NCI-H82 treated with DMSO at 0.1 percent for 48 hours (cell line): ENCODE results near the gene LCMT1.
A peak's percentile ranks its signal among the peaks of the same experiment; 100 is the strongest.
"Not testable (repeated sequence)": the region's sequence is repeated elsewhere in the genome, so short reads cannot be mapped to it uniquely, and the experiment has no call there.

Source experiments
- DNase-seq: peaks from one replicate; lab custom pipeline; 2025; ENCODE audit not compliant: unreplicated experiment; lab: John Stamatoyannopoulos, UW

Gene LCMT1

DNA sequence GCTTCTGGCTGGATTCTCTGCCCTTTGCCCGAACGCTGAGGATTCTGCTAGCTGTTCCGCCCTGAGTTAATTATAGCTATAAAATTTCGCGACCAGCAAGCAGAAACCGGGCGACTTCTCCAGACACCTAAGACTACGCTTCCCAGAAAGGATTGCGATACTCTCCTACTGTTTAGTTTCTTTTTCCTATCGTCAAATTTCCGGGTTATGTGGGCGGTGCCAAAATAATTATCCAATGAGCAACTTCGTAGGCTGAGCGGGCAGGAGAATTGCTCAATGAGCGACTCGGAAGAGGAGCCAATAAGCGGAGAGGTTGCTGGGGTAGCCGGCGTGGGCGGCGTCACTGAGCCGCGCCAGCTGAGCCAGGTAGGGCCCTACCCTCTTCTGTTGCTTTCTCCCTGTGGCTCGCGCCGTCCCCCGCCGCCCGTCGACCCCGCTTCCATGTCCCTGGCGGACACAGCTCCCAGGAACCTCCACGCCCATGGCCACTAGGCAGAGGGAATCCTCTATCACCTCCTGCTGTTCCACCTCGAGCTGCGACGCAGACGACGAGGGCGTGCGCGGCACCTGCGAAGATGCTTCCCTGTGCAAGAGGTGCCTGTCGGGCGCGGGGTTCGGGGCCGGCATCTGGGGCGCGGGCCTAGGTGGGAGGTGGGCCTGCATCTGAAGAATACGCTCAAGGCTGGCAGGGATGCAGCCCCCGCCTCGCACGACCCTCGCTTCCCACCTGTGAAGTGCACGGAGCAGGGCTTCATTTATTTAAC, at the start of gene LCMT1:
LCMT1 (plus strand) TSS at position 340 of the 764 bp plus-strand sequence; CDS start at position 482, 142 bp downstream.
- DNase-seq: peak; percentile 98

DNA sequence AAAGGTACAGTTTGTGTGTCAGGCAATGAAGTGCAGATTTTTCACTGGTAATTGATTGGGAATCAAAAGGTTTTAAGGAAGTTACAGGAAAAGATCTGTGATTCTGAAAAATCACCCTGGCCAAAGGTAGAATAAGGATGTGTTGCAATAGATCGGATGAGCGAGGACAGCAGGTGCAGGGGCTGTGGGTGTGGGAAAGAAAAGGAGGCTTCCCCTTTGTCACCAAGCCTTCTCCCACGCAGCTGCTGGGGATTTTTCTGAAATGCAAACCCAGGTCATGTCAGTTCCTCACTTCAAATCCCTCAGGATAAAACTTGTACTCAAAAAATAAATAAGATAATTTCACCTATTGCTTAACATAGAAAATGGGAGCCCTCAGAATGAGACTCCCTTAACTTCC, 48.4 kb upstream of the LCMT1 start:
- DNase-seq: no peak

DNA sequence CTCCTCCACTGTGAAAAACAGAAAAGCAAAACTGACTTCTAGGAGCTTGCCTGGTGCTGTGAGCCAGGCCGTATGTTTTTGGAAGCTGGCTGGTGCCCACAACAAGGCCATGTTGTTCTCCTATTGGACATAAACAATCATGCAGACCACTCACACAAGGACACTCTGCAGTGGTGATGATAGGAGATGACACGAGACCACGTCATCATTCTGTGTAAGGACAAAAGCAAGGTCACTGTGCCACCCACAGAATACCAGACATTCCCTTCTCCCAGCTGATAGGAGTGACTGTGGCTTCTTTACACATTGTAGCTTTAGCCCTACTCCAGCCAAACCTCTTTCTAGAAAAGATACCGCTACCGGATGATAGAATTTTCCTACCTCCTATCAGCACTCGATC, 47.7 kb upstream of the LCMT1 start:
- no peak for DNase-seq

DNA sequence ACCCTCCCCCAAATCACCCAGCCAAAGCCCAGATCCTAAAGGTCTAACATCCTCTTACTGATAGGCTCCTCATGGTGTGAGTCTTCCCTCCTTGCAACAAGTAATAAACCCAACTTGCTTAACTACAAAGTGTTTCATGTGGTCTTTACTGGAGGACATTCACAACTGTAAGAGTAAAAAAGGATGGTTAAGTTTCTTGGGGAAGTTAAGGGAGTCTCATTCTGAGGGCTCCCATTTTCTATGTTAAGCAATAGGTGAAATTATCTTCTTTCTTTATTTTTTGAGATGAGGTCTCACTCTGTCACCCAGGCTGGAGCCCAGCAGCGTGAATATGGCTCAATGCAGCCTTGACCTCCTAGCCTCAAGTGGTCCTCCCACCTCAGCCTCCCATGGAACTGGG, 47.3 kb upstream of the LCMT1 start:
- DNase-seq: not testable (repeated sequence)

DNA sequence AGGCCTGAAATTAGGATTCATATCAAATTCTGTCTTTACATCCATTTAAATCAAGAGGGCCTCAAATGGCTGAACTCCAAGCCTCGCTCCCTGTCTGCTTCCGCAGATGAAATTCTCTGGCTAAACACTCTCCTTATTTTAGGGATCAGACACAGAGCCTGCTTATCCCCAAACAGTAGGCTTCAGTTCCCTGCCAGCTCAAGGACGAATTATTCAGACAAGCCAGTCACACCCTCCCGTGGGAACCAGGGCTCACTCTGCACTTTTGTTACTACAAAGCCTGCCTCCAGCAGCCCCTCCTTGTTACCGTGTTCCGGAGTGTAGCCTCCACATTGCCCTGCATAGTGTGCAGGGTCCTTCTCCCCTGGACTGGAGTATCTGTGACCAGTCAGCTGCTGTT, 46.6 kb upstream of the LCMT1 start:
- DNase-seq: no peak

DNA sequence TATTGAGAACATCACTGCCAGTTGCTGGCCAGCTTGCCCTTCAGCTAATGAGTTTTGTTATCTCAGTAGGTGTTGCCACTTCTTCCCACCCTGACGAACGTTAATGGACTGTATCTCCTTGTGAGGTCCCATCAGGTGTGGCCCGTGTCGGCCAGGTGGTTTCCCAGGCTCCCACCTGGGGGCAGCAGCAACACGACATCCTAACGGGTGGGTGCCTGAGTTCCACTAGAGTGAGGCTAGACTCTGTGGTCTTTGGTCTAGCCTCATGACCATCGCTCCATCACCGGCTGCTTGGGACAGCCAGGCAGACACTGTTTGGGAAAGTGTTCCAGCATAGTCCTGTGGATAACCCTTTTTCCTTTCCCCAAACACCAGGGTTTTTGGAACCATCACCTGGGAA, 45.6 kb upstream of the LCMT1 start:
- no peak for DNase-seq

DNA sequence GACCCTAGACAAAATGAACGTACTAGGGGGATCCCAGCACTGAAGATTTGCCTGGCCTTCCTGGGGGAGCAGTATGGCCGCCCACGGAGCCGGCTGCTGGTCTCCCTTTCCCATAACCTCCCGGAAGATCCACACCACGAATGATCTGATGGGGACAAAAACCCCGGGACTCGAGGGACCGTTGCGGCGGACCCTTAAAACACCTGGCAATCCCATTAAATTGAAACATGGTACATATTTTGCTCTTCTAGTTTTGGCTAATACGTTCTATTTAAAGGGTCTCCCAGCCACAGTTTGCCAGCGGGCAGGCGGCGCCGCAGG, 45.2 kb upstream of the LCMT1 start:
- DNase-seq: no peak

DNA sequence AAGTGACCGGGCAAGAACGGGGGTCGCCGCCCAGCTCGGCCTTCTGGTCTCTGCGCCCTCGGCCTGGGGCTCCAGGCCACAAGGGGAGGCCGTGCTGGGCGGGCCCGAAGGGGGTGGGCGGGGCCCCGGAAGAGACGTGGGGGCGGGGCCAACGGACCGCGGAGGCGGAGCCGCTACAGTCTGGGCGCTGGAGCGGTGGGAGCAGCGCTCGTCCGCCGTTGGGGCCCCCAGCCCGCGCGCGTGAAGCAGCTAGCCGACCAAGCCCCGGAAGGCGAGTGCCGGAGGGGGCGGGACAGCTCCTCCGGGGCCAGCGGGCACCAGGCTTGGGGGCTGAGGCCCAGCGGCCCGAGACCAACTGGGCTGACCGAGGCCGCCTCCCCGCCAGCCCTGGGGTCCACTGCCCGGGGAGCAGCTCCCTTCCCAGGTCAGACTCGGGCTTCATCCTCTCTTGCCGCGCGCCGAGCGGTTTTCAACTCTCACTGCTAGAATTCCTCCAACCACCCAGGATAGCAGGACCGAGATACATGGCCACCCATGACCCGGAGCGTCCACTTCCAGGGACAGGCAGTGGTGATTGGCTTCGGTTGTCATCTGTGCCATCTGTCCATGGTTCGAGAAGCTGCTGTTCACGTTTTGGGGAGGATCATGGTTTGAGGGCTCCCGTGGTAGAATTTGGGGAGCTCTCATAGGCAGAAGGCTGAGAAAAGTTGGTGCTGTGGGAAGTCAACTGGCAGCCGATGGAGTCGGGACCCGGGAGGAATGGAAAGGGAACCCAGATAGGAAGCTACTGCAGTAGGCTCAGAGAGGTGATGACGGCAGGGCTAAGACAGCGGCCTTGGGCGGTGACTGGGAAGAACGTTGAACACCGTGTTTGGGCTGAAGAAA, 44.6 kb upstream of the LCMT1 start:
- DNase-seq: peak; percentile 45

DNA sequence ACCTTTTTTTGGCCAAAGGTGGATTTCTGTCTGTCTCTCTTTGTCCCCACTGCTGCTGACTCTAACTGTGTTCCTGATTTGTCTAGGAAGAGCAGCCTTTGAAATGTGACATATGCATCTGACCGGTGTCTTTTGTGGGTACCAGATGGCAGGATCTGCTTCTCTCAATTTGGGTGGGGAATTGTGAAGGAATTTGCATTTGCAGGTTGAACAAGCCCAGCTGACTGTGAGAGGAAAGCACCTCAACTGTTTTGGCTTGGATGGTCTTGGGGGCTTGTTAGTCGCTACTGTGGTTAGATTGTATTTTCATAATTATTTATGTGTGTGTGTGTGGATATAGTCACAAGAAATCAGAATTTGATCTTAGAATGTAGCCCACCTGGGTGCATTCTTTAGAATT, 37.7 kb upstream of the LCMT1 start:
- DNase-seq: no peak

DNA sequence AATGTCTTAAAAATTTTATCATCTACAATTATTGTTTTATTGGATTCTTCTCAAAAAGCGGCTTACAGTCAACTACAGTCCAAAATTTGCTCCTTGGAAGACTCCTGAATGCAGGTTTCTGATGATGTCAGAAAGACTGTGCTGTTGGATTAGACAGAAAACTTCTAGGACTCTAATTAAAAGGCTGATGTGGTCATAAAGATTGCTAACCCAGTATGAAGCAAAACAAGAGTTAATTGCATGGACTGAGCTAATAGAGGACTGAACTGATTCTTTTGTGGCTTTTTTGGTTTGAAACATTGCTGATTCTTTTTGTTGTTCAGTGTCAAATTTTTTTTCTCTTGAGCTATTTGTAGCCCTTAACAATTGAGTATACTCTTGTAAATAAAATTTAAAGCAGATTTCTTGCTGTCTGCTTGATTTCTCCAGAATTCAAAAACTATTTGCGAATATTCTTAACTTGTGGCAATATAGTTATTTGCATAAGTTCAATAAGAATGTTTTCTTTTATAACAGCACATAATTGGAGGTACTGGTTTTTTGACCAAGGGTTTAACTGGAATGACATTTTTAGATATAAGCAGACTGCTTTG, 33.1 kb upstream of the LCMT1 start:
- no peak for DNase-seq

DNA sequence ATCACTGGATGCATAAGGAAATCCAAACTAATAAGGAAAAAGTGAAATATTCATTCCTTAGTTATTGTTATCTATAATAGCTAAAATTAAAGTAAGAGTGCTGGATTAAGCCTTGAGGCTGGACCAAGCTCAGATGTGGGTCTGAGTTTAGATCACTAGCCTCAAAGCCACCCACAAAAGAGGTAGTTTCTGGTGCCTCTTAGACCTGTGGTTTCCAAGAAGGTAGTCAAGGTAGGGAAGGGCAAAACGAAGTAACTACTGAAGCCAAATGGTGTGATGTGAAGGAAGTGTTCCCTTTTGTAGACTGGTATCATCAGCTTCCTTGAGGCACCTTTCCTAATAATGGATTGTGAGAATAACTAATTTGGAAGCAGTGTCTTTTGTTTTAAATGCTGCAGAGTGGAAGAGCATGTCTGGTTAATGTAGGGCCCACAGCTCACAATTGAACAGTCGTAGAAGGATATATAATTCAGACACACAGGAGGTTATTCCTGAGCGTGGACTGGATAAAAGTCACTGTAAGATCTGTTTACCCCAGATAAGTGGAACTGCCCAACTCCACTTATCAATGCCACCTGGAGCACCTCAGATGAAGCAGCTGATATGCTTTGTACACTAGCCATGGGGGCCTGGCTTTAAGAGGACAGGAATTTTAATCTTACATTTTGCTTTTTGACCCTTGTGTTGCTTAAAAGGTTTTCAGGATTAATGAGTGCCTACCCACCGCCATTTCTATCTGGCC, 31.7 kb upstream of the LCMT1 start:
- DNase-seq: no peak

DNA sequence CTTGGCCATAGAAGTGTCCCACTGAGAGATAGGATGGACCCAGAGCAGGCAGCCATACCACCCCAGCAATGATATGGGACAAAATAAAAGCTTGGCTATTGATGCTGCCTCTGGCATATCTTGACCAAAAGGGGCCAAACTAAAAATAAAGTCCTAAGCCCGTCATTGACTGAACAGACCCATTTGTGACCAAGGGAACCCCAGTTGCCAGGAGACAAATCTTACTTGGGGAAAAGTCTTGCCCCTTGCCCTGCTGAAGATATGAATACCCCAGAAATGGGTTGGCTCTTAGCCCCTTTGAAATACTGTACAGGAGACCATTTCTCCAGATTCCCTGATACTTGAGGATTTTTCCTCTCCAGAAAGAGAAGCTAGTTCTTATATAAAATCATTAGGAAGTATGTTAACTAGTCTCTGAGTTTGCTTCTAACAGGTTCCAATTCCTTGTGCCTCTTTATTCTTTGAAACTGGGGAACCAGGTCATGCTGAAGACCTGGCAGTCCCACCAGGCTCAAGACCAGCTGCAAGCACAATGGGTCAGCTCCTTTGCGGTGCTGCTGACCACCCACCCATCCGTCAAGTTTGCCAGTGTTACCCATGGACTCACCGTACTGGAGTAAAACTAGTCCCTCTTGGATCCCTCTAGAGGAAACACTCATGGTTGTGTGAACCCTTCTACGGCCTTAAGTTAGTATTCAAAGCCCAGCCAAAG, 31.0 kb upstream of the LCMT1 start:
- no peak for DNase-seq

DNA sequence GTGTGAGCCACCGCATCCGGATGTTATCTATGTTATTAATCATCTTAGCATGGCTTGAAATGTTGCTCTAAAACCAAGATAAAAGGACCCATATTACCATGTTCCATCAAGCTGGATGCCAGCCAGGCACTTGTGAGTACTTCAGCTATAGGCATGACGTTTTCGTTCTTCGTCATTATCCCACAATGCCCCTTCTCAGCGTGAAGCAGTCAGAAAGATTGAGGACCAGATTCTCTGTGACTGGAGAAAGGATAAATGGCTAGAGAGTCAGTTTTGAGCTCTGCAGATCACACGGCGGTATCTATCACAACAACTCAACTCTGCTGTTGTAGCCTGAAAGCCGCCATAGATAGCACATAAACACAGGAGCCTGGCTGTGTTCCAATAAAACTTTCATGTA, 29.8 kb upstream of the LCMT1 start:
- DNase-seq: no peak

DNA sequence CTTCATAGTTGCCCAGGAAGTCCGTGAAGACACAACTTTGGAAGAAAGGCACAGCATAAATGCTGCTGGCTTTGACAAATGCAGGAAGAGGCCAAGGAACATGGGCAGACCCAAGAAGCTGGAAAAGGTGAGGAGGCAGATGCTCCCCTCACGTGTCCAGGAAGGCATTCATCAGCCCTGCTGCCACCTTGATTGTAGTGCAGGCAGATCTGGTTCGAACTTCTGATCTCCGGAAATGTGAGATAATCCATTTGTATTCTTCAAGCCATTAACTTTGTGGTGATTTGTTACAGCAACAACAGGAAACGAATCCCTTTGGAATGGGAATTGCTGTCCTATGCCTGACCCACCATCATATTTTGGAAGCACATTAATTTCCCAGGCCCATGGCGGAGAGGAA, 28.5 kb upstream of the LCMT1 start:
- DNase-seq: no peak

DNA sequence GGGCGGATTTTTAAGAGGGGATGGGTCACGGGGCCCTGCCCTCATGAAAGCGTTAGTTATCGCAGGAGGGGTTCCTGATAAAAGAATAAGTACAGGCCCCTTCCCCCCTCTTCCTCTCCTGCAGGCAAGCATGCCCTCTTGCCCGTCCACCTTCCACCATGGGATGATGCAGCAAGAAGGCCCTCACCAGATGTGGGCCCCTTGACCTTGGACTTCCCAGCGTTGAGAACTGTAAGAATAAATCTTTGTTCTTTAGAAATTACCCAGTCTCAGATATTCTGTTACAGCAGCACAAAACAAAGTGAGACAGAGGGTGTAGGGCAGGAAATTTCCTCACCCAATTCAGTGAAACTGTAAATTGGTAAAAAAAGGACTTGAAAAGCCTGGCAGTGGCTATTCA, 27.8 kb upstream of the LCMT1 start:
- DNase-seq: no peak

DNA sequence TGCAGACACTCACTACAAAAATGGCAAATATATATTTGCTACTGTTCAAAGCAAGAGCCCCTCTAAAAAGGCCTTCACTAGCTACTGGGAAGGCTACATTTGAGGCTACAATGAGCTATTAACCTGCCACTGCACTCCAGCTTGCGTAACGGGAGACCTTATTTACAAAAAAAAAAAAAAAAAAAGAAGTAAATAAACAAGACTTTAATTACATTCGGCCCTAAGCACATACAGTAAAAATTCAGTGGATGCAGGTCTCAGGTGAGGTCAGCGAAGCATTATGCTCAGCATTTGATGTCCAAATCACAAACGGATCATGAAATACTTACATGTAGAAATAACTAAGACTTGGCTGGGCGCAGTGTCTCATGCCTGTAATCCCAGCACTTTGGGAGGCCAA, 26.7 kb upstream of the LCMT1 start:
- DNase-seq: no peak

DNA sequence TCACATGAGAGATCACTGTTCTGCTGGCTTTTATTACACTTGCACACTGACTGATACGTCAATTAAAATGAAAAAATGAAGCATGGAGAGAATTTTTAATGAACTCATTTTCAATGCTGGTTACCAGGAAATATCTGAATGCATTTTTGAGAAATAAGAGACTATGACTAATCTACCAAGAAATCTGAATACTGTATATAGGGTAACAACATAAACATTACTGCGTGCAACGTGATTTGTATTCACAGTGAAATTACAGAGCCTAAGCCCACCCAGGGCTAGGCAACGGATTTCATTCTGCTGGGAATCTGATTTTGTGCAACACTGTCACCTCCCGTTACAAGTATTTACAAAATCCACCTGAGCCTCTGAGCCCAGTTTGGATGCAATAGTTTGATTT, 23.8 kb upstream of the LCMT1 start:
- DNase-seq: no peak

DNA sequence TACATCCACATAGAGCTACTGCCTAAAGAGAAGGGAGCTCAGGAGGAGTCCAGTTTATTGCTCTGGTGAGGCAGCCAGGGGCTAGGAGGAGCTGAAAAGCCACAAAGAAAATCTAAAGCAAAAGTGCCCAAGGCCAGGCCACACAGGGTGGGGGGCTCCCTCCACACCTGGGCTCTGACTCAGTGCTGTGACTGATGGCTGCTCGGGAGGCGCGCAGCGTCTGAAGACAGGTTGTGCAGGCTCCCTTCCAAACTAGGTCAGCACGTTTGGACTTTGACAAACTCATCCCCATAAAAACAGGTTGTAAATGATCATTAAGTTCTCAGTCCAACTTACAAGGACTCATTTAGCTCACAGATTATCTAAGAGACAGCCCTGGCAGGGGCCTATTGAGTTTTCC, 22.2 kb upstream of the LCMT1 start:
- DNase-seq: no peak

DNA sequence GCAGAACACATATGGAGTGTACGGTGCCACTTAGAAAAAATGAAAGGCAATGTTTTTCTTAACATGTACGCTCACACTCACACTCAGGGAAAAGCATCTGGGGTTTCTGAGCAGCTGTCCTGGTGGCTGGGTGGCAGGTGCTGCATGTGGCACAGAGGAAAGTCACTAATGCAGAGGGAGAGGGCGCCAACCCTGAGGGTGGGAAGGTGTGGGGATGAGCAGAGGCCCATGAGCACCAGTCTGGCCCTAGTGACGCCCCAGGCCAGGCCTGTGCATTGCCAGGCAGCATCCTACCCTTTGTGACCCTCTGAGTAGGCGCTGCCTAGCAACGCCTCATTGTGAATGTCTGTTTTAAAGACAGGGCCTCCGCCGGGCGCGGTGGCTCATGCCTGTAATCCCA, 19.1 kb upstream of the LCMT1 start:
- no peak for DNase-seq

DNA sequence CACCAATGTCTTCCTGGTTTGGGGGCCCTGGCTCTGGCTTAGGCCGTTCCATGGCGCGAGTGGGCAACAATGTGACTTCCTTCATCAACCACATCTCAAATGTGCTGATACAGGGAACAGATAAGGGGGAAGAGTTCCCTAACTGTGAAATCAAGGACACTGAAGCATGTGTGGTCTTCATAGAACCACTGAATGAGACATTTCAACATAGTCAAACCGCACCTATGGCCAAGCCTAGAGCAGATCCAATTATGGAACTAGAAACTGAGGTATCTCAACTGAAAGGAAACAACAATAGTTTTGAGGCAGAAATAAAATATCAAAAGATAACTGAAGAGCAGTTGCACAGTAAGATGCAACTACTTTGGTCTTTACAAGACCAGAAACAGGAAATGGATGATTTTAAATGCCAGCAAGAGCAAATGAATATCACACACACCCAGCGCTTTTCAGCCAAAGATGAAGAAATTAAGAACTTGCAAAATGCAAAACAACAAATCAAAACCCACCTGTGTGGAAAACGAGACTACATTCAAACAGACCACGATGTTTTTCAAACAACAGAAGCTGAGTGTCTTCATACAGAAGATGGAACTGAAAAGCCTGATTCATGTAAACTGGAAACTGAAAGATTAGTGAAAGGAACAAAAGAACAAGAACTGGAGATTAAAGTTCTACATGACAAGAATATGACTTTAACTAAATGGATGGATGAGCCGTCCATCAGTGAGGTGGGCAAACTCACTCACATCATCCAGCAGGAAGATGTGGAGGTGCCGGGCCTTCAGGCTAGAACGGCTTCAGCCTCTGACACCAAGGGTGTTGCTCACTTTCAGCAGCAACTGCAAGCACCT, 18.1 kb upstream of the LCMT1 start:
- no peak for DNase-seq
